Heart left ventricle (tissue), 16 donors: ENCODE results near the gene NUDT14. TPM values are rescaled to one million over a fixed set of nuclear protein-coding genes. Genes with fewer than 3 reads are reported as not detected.
A peak's percentile ranks its signal among the peaks of the same experiment; 100 is the strongest.

Experiments
- ATAC-seq, 4 donors: fragments of 200-7000 bp; cut with Tn5 transposase; one replicate each; pipeline ENCODE4 v1.9.1; 2020 to 2022; ENCODE audit warnings: moderate library complexity in 4 of 4, mild to moderate bottlenecking in 3 of 4, moderate number of reproducible peaks in 1 of 4
- DNase-seq, 5 donors: peaks; one replicate each; pipeline ENCODE4 v3.0.0-alpha.2; 2020
- H3K27ac ChIP-seq, 12 donors: fragments of 200-600 bp; sonication (generic) in 4 of 12; one replicate each; pipeline versions ENCODE4 v1.5.0 to v1.8.0; 2016 to 2022; ENCODE audit warnings: mild to moderate bottlenecking in 2 of 12
- H3K27me3 ChIP-seq, 9 donors: fragments of 200-600 bp; sonication (generic) in 2 of 9; one replicate each; pipeline versions ENCODE4 v1.5.1 to v1.8.0; 2016 to 2022; ENCODE audit warnings: mild to moderate bottlenecking in 3 of 9
- H3K36me3 ChIP-seq, 9 donors: fragments of 200-600 bp; sonication (generic) in 2 of 9; one replicate each; pipeline versions ENCODE4 v1.5.0 to v1.8.0; 2018 to 2022; ENCODE audit warnings: mild to moderate bottlenecking in 2 of 9
- H3K4me1 ChIP-seq, 12 donors: fragments of 200-600 bp; sonication (generic) in 4 of 12; one replicate each; pipeline versions ENCODE4 v1.5.0 to v1.8.0; 2016 to 2022; ENCODE audit warnings: mild to moderate bottlenecking in 3 of 12
- H3K4me3 ChIP-seq, 12 donors: fragments of 200-600 bp; sonication (generic) in 4 of 12; one replicate each; pipeline versions ENCODE4 v1.5.0 to v1.8.0; 2017 to 2022; ENCODE audit warnings: mild to moderate bottlenecking in 9 of 12, moderate library complexity in 4 of 12
- H3K9me3 ChIP-seq, 12 donors: fragments of 200-600 bp; sonication (generic) in 4 of 12; one replicate each; pipeline versions ENCODE4 v1.5.0 to v1.8.0; 2016 to 2022; ENCODE audit warnings: mild to moderate bottlenecking in 1 of 12
- POLR2A ChIP-seq, 2 donors: fragments of 450-650 bp; IDR thresholded peaks; one replicate each; pipeline ENCODE4 v1.6.1; 2017; ENCODE audit warnings: antibody characterized with exemption in 2 of 2, mild to moderate bottlenecking in 2 of 2, moderate library complexity in 2 of 2
- WGBS, 4 donors: extraction: QIAGEN DNeasy Blood & Tissue Kit in 2 of 4; methylation state at CpG; one replicate each; pipeline versions ENCODE4 v1.1.5 to v1.1.7; 2013 to 2018; 5-methylcytosine and 5-hydroxymethylcytosine counted together
- intact Hi-C, 10 donors: fragments of 100-400 bp; cut with DNase I; formaldehyde crosslinking; loops; one replicate each; pipeline versions ENCODE4 v1.11.1 to v1.14.2; 2022
- polyA plus RNA-seq, 2 donors: library from polyadenylated mRNA; stranded (reverse); fragments of 200-250 nt; gene quantifications; one replicate each; pipeline ENCODE4 v1.2.3, GENCODE V29; 2013
- total RNA-seq, 9 donors: library from RNA; depleted of rRNA in 2 of 9; stranded (reverse); fragments of >200 nt in 2 of 9; fragmentation: NEBNext Ultra II Directional in 3 of 9; extraction: Animal tissue kit (Norgen Biotek cat#: 25700) in 3 of 9; gene quantifications; one replicate each; pipeline versions ENCODE4 v1.1.0 to v1.2.4, GENCODE V29; 2016 to 2023
- TF ChIP-seq, protein P1 (sequence below), 12 donors: fragments of 200-600 bp; sonication (generic) in 4 of 12; IDR thresholded peaks; one replicate each; pipeline versions ENCODE4 v1.5.0 to v1.8.0; 2018 to 2022; ENCODE audit warnings: antibody characterized with exemption in 12 of 12, mild to moderate bottlenecking in 5 of 12
- donor health status: ischemic (EF 13 %, LVEDD 7.1; RV severe dilation, severe dysfunction).
- donor health status: healthy with polysubstance abuse.
- donor health status: DM: no; HTN: yes; CAD: no.
- donor health status: DM: no; HTN: no; CAD: no.
- donor health status: ischemic (EF 25% LVEDD 6.9; RV normal size, moderate dysfunction).
- donor health status: ischemic (EF 25% LVEDD 5.7; RV mildly dilated, moderate dysfunction).
- donor health status: healthy.
- donor health status: DM: yes; HTN: yes; CAD: no.
- donor health status: ischemic (EF 35%, LVEDD 5.7; RV mildly dilated, moderate dysfunction).
- donor health status: nonischemic (EF 11% LVEDD 7.7; RV severe dilation, severe dysfunction).
- donor health status: DM: yes; HTN: yes; CAD: no.
- donor health status: PGD.
- donor health status: ischemic (EF 29% LVEDD 5.4; RV normal size, mild dysfunction).
- donor health status: nonischemic (EF 23%, LVEDD 6.1; RV moderate dilation, normal function).

The NUDT14 gene
- total and polyA plus RNA-seq, 11 donors = 14.3 to 48.9 (median 23.8) TPM

DNA sequence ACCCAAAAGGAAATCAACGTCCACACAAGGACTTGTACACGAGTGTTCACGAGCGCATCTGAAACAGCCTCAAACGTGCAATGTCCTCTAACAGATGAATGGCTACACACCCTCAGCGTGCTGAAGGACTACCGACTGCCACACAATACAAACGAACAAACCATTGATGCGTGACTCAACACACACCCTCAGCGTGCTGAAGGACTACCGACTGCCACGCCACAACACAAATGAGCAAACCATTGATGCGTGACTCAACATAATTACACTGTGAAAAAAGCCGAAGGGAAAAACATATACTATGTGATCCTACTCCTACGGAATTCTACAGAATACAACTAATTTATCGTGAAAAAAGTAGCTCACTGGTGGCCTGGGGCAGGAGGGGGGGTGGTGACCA, 42.1 kb upstream of the NUDT14 start:
- intact Hi-C loops = no loop called here
- H3K9me3 ChIP-seq = no peaks in the 10 kb centered on the region
- peaks cover 0 to 23% (median 3%) of the 10 kb centered on the region in 12 donors for H3K4me1 ChIP-seq
- no peaks in the 10 kb centered on the region for H3K27me3 ChIP-seq
- H3K27ac ChIP-seq = no peak overlapping the region
- no peak overlapping the region for H3K4me3 ChIP-seq
- DNase-seq (no peak), ATAC-seq (no peak)
- peaks cover 0 to 83% (median 68%) of the 10 kb centered on the region in 9 donors for H3K36me3 ChIP-seq
- 94 to 97% (median 96%) methylated on average over 16 of the region's 16 CpGs for WGBS, 4 donors
- TF ChIP-seq, protein P1, sequence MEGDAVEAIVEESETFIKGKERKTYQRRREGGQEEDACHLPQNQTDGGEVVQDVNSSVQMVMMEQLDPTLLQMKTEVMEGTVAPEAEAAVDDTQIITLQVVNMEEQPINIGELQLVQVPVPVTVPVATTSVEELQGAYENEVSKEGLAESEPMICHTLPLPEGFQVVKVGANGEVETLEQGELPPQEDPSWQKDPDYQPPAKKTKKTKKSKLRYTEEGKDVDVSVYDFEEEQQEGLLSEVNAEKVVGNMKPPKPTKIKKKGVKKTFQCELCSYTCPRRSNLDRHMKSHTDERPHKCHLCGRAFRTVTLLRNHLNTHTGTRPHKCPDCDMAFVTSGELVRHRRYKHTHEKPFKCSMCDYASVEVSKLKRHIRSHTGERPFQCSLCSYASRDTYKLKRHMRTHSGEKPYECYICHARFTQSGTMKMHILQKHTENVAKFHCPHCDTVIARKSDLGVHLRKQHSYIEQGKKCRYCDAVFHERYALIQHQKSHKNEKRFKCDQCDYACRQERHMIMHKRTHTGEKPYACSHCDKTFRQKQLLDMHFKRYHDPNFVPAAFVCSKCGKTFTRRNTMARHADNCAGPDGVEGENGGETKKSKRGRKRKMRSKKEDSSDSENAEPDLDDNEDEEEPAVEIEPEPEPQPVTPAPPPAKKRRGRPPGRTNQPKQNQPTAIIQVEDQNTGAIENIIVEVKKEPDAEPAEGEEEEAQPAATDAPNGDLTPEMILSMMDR (IDR thresholded peaks at IDR 0.05) = no peak
- no peak for TF ChIP-seq POLR2A (IDR thresholded peaks at IDR 0.05)

DNA sequence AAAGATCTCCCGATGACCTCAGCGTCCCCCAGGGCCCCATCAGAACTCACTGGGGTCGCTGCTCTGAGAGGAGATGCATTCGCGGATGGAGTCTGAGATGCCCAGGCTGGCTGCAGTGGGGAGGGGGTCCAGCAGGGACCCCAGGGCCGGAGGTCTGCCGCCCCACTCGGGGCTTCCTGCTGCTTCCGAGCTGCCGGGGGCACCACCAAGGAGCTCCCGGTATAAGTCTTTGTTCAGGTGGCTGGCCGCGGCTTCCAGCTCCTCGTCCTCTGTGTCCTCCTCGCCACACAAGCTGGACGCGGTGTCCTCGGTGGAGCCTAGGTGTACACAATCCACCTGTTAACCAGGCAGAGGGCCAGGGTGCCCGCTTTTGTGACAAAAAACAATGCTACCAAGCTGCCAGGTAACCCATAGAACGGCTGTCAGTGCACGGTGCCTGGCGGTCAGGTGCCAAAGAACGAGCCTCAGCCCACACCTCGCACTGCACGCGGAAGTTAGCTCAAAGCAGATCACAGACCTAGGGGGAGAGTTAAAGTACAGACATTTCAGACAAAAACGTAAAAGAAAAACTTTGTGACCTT, 40.6 kb upstream of the NUDT14 start:
- Histone ChIP-seq H3K27ac (peak overlapping the region in 6 of 12 donors; percentile 41 to 76 (median 69)), H3K4me1 (peaks cover 0 to 23% (median 3%) of the 10 kb centered on the region in 12 donors), H3K27me3 (no peaks in the 10 kb centered on the region), H3K9me3 (no peaks in the 10 kb centered on the region), H3K36me3 (peaks cover 0 to 98% (median 73%) of the 10 kb centered on the region in 9 donors), H3K4me3 (no peak overlapping the region)
- intact Hi-C loops = no loop called here
- TF ChIP-seq, protein P1 (IDR thresholded peaks at IDR 0.05) = no peak
- no peak for TF ChIP-seq POLR2A (IDR thresholded peaks at IDR 0.05)
- DNase-seq (peak in 2 of 5 donors; percentile 20 to 56), ATAC-seq (no peak)
- WGBS, 4 donors = 96 to 97% (median 96%) methylated on average over 14 to 27 of the region's 27 CpGs

DNA sequence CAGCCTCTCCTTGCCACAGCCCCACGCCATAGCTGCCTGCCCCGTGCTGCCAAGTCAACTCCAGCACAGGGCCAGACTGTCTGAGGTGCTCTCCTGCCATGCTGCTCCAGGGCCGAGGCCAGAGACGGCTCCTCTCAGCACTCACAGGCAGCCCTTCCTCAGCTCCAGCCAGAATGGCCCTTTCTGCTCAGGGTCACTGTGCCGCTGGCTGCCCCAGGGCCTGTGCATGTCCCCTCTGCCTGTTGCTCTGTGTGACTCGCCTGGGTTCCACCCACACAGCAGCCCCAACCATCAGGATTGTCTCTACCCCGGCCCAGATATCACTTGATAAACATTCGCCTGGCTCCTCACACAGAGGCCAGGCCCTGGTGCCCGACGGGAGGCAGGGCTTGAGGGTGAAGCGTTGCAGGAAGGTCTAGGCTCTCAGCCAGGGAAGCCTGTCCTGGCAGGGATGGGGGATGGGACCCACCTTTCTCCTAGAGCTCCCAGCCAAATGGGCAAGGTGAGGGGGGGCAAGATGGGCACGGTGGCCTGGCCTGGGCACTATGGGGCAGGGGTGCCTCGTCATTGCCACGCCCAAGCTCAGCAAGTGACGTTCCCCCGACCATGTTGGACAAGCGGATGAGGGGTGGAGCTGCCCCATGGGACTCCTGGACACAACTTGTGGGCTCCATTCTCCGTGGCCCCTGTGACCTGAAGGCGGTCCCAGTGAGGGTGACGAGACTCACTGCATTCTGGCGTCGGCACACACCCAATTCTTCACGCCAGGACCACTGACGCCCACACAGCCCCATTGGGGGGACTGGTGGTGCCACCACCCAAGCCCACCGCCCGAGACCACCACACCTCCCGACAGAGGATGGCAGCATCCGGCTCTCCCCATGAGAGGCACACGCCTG, 39.8 kb upstream of the NUDT14 start:
- intact Hi-C loops = no loop called here
- WGBS, 4 donors = 70 to 78% (median 71%) methylated on average over 14 to 29 of the region's 29 CpGs
- DNase-seq (peak; percentile 66 to 82 (median 75)), ATAC-seq (peak; percentile 82 to 93 (median 87))
- Histone ChIP-seq H3K36me3 (peaks cover 0 to 98% (median 66%) of the 10 kb centered on the region in 9 donors), H3K9me3 (no peaks in the 10 kb centered on the region), H3K27me3 (no peaks in the 10 kb centered on the region), H3K4me3 (no peak overlapping the region), H3K4me1 (peaks cover 0 to 23% (median 3%) of the 10 kb centered on the region in 12 donors), H3K27ac (peak overlapping the region in 11 of 12 donors; percentile 6 to 76 (median 68))
- TF ChIP-seq POLR2A (IDR thresholded peaks at IDR 0.05) = no peak
- TF ChIP-seq, protein P1 (IDR thresholded peaks at IDR 0.05) = no peak

DNA sequence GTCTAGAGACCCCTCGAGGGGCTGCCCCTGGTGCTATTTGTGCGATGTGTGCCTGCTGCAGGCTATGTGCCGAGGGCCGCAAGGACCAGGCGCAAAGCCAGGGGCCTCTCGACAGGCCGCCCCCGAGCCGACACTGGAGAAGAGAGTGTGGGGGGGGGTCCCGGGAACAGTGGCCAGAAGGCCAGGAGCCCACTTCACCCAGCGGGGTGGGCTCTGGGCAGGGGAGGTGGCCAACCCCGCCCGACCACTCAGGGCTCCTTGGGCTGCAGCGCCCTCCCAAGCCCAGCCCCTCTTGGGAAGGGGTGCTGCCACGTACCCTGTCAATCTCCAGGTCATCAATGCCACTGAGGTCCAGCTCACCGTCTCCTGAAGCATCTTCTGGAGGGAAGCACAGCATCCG, 38.6 kb upstream of the NUDT14 start:
- no peak for DNase-seq
- peaks cover 0 to 86% (median 54%) of the 10 kb centered on the region in 9 donors for H3K36me3 ChIP-seq
- intact Hi-C loops = no loop called here
- no peaks in the 10 kb centered on the region for H3K9me3 ChIP-seq
- no peaks in the 10 kb centered on the region for H3K27me3 ChIP-seq
- no peak for ATAC-seq
- no peak for TF ChIP-seq POLR2A (IDR thresholded peaks at IDR 0.05)
- TF ChIP-seq, protein P1 (IDR thresholded peaks at IDR 0.05) = no peak
- H3K4me3 ChIP-seq = no peak overlapping the region
- peak overlapping the region in 2 of 12 donors; percentile 70 to 76 for H3K27ac ChIP-seq
- 85 to 98% (median 94%) methylated on average over 9 to 17 of the region's 17 CpGs for WGBS, 4 donors
- peaks cover 0 to 23% (median 3%) of the 10 kb centered on the region in 12 donors for H3K4me1 ChIP-seq
